HCT116 (cell line): ENCODE results near the gene GRIK4. TPM values are rescaled to one million over a fixed set of nuclear protein-coding genes. Genes with fewer than 3 reads are reported as not detected.
"Not testable (repeated sequence)": the region's sequence is repeated elsewhere in the genome, so short reads cannot be mapped to it uniquely, and the experiment has no call there.

Experiments used
- ATAC-seq: fragments of 200-7000 bp; cut with Tn5 transposase; 2 replicates; pipeline ENCODE4 v1.9.1; 2020; ENCODE audit warnings: mild to moderate bottlenecking, moderate library complexity
- BruUV-seq: library from RNA; stranded (reverse); fragments of 400-500 nt; replicated peaks from 2 replicates; lab custom pipeline; 2021; lab: Mats Ljungman, UMichigan
- CTCF ChIA-PET: fragments of 300-600 bp; sonication (Branson Sonifier 250); formaldehyde crosslinking; loops from one replicate; lab custom pipeline; 2021; ENCODE audit warnings: antibody characterized with exemption; lab: Charles Lee
- POLR2A ChIA-PET: fragments of 300-600, 350-600 bp; sonication (Branson Sonifier 250); formaldehyde crosslinking; loops from one replicate; lab custom pipeline; 2021; ENCODE audit warnings: antibody characterized with exemption; lab: Charles Lee
- RAD21 ChIA-PET, 2 experiments: fragments of 300-600 bp; sonication (Branson Sonifier 250); formaldehyde crosslinking; loops; one replicate each; lab custom pipeline; 2023; ENCODE audit warnings: low total read pairs in 2 of 2; ENCODE audit not compliant: uncharacterized antibody in 2 of 2, unreplicated experiment in 2 of 2, low non-redundant PET in 1 of 2; lab: Charles Lee
- DNase-seq: peaks from one replicate; pipeline ENCODE4 v3.0.0-alpha.2; 2010; ENCODE audit warnings: low read depth, low spot score
- H2AFZ ChIP-seq: fragments of 200-600 bp; shearing (Covaris generic), sonication (generic); 2 replicates; pipeline ENCODE4 v1.6.1; 2017; ENCODE audit warnings: low read depth, mixed run types, mixed read lengths, antibody characterized with exemption, low read length; ENCODE audit not compliant: poor library complexity, severe bottlenecking
- H3K27ac ChIP-seq: 2 replicates; pipeline ENCODE4 v1.5.1; 2012; ENCODE audit warnings: low read depth, low read length
- H3K27me3 ChIP-seq: fragments of 200-600 bp; sonication (generic); 2 replicates; pipeline ENCODE4 v1.6.1; 2016; ENCODE audit warnings: mixed run types, low read length, mixed read lengths; ENCODE audit not compliant: insufficient read depth
- H3K36me3 ChIP-seq, 2 experiments: fragments of 200-500 bp in 1 of 2; fragments of 200-600 bp in 1 of 2; sonication (Bioruptor generic) in 1 of 2; sonication (generic) in 1 of 2; 2 replicates each; pipeline versions ENCODE4 v1.5.1 to v1.6.1; 2014 to 2016; ENCODE audit warnings: low read length in 2 of 2, inconsistent platforms in 1 of 2, mixed read lengths in 1 of 2, mixed run types in 1 of 2; ENCODE audit not compliant: insufficient read depth in 2 of 2, control insufficient read depth in 1 of 2
- H3K4me1 ChIP-seq, 2 experiments: fragments of 200-600 bp in 1 of 2; sonication (generic) in 1 of 2; 2 replicates each; pipeline versions ENCODE4 v1.5.1 to v1.6.1; 2012 to 2017; ENCODE audit warnings: low read length in 2 of 2, inconsistent platforms in 1 of 2, mild to moderate bottlenecking in 1 of 2, mixed read lengths in 1 of 2, mixed run types in 1 of 2, moderate library complexity in 1 of 2; ENCODE audit not compliant: insufficient read depth in 2 of 2, control insufficient read depth in 1 of 2
- H3K4me2 ChIP-seq: fragments of 200-600 bp; sonication (generic); 2 replicates; pipeline ENCODE4 v1.6.1; 2017; ENCODE audit warnings: mixed run types, low read length, mixed read lengths
- H3K4me3 ChIP-seq, 2 experiments: fragments of 200-600 bp in 1 of 2; sonication (generic) in 1 of 2; replicated peaks in 1 of 2; 2 replicates each; pipeline ENCODE4 v1.5.1; 2011 to 2016; ENCODE audit warnings: low read length in 2 of 2, control low read depth in 1 of 2, low read depth in 1 of 2, mild to moderate bottlenecking in 1 of 2, mixed read lengths in 1 of 2, mixed run types in 1 of 2
- H3K79me2 ChIP-seq: fragments of 200-600 bp; sonication (generic); 2 replicates; pipeline ENCODE4 v1.6.1; 2017; ENCODE audit warnings: mild to moderate bottlenecking, mixed run types, low read length, moderate library complexity, mixed read lengths; ENCODE audit not compliant: insufficient read depth
- H3K9ac ChIP-seq: fragments of 200-600 bp; sonication (generic); 2 replicates; pipeline ENCODE4 v1.6.1; 2016; ENCODE audit warnings: low read length, mixed read lengths
- H3K9me2 ChIP-seq: fragments of 200-600 bp; sonication (generic), shearing (Covaris generic); 2 replicates; pipeline ENCODE4 v1.6.1; 2017; ENCODE audit warnings: mixed run types, mild to moderate bottlenecking, moderate library complexity; ENCODE audit not compliant: insufficient read depth
- H3K9me3 ChIP-seq, 2 experiments: fragments of 200-500 bp in 1 of 2; fragments of 200-600 bp in 1 of 2; sonication (Bioruptor generic) in 1 of 2; sonication (generic) in 1 of 2; 2 replicates each; pipeline ENCODE4 v1.6.1; 2014 to 2017; ENCODE audit warnings: low read length in 2 of 2, mixed read lengths in 2 of 2, inconsistent platforms in 1 of 2, low read depth in 1 of 2, mild to moderate bottlenecking in 1 of 2, mixed run types in 1 of 2, moderate library complexity in 1 of 2; ENCODE audit not compliant: control insufficient read depth in 1 of 2, insufficient read depth in 1 of 2
- H4K20me1 ChIP-seq: fragments of 200-600 bp; sonication (generic), shearing (Covaris generic); 2 replicates; pipeline ENCODE4 v1.6.1; 2017; ENCODE audit warnings: mixed run types, mild to moderate bottlenecking, moderate library complexity; ENCODE audit not compliant: insufficient read depth
- JUND ChIP-seq: IDR thresholded peaks from 2 replicates; pipeline ENCODE4 v1.6.1; 2012
- MAX ChIP-seq: IDR thresholded peaks from 2 replicates; pipeline ENCODE4 v1.6.1; 2012
- POLR2A ChIP-seq: IDR thresholded peaks from 2 replicates; pipeline ENCODE4 v1.7.0; 2011; ENCODE audit warnings: borderline replicate concordance; ENCODE audit not compliant: insufficient read depth, insufficient read length; ENCODE audit errors: extremely low read depth
- SP1 ChIP-seq: IDR thresholded peaks from 2 replicates; pipeline ENCODE4 v1.6.1; 2012; ENCODE audit warnings: low read depth
- intact Hi-C: fragments of 100-400 bp; cut with micrococcal nuclease; formaldehyde crosslinking; loops from 2 replicates; pipeline ENCODE4 v1.10.0; 2022
- total RNA-seq: library from RNA; stranded (reverse); gene quantifications from one replicate; pipeline ENCODE4 v1.2.1, GENCODE V29; 2021; ENCODE audit not compliant: unreplicated experiment

GRIK4 gene
- total RNA-seq, 1 experiment from 2014 or later = 0.52 TPM

- DNase-seq = no peak
- intact Hi-C loops = no loop called here
- POLR2A ChIA-PET = no interaction called here
- Histone ChIP-seq H3K9me2 (no peaks in the 10 kb centered on the region), H3K36me3 (no peaks in the 10 kb centered on the region), H3K4me1 (peaks cover 0 to 10% of the 10 kb centered on the region in 2 experiments; a peak in 3 of 4 replicates), H3K79me2 (peaks cover 15% of the 10 kb centered on the region), H3K4me2 (no peak overlapping the region), H4K20me1 (no peaks in the 10 kb centered on the region), H3K4me3 (no peak overlapping the region), H2AFZ (no peak overlapping the region), H3K27me3 (no peaks in the 10 kb centered on the region), H3K9ac (no peak overlapping the region), H3K27ac (no peak overlapping the region), H3K9me3 (no peaks in the 10 kb centered on the region)
- CTCF ChIA-PET = no interaction called here
- no TSS peak for BruUV-seq
- no peak for ATAC-seq
- RAD21 ChIA-PET = no interaction called here
- no peak for TF ChIP-seq POLR2A
- TF ChIP-seq SP1 = no peak
- no peak for TF ChIP-seq MAX
- no peak for TF ChIP-seq JUND
Measured at GRCh38 chr11:121031167-121031566, 519.6 kb downstream of the GRIK4 start.

GRCh38 chr11:121031648-121032047 is 520.1 kb downstream of the GRIK4 start:
- Histone ChIP-seq H3K79me2 (peaks cover 11% of the 10 kb centered on the region; the same call in 1 of the 2 replicates), H3K4me1 (peaks cover 0 to 10% of the 10 kb centered on the region in 2 experiments; a peak in 3 of 4 replicates)
- CTCF ChIA-PET = interaction anchor here (1.6 kb wide), 1 partner anchor 163 kb away, joined by 7 read pairs; no protein-coding TSS in a partner anchor
- H3K27me3 ChIP-seq, H3K9ac ChIP-seq, intact Hi-C loops, RAD21 ChIA-PET, POLR2A ChIA-PET, H3K9me2 ChIP-seq, H3K4me2 ChIP-seq, H3K27ac ChIP-seq, H3K4me3 ChIP-seq, H2AFZ ChIP-seq, DNase-seq, BruUV-seq, H4K20me1 ChIP-seq, H3K36me3 ChIP-seq, ATAC-seq, H3K9me3 ChIP-seq: not testable (repeated sequence)
